Esophagus squamous epithelium (tissue), 4 donors: ENCODE measurements around the gene RBM6.

Experiments used
- CTCF ChIP-seq, 6 experiments: fragments of 450-650 bp in 4 of 6; fragments of 200-600 bp in 2 of 6; sonication (generic) in 2 of 6; IDR thresholded peaks; one replicate each; pipeline ENCODE4 v1.5.1; 2016 to 2019; ENCODE audit warnings: antibody characterized with exemption in 6 of 6, mild to moderate bottlenecking in 4 of 6, moderate library complexity in 4 of 6
- POLR2A ChIP-seq, 4 donors: fragments of 450-650 bp; IDR thresholded peaks; one replicate each; pipeline ENCODE4 v1.6.1; 2017; ENCODE audit warnings: antibody characterized with exemption in 4 of 4, mild to moderate bottlenecking in 4 of 4, moderate library complexity in 3 of 4

GRCh38 chr3:49902511-49903345, 37.2 kb upstream of the RBM6 start:
- no peak for TF ChIP-seq CTCF (IDR thresholded peaks at IDR 0.05)
- no peak for TF ChIP-seq POLR2A (IDR thresholded peaks at IDR 0.05)
